HG02642 (cell line): ENCODE measurements around the gene IL18R1.
A peak's percentile ranks its signal among the peaks of the same experiment; 100 is the strongest.

Experiments
- ATAC-seq: cut with Tn5 transposase; IDR thresholded peaks from one replicate; pipeline ENCODE4 v1.9.1; 2021; ENCODE audit warnings: mild to moderate bottlenecking; ENCODE audit not compliant: unreplicated experiment, poor library complexity

Gene IL18R1

DNA sequence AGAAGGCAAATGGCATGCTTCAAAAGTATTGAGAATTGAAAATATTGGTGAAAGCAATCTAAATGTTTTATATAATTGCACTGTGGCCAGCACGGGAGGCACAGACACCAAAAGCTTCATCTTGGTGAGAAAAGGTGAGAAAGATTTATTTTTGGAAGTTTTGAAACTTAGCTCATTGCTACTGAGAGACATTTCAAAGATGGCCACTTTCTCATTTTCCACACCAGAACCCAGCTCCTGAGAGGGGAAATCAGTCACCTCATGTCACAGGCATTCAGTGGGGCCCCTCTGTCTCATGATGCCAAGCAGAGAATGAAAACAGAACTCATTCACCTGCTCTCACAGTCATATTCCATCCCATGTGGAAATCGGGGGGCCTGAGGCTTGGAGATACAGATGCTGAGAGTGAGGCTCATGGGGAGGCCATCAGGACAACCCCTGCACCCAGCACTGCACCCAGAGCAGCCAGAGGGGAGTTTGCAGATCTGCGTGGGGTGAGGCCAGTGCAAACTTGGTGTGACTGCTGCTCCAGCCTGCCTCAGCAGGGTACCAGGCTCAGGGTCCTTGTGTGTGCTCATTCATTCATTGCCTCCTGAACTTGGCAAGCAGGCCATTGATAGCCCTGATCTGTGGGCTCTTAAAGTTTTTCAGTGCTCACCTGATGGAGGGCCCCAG lies 31.4 kb downstream of the IL18R1 start:
- ATAC-seq, result peak; percentile 31

DNA sequence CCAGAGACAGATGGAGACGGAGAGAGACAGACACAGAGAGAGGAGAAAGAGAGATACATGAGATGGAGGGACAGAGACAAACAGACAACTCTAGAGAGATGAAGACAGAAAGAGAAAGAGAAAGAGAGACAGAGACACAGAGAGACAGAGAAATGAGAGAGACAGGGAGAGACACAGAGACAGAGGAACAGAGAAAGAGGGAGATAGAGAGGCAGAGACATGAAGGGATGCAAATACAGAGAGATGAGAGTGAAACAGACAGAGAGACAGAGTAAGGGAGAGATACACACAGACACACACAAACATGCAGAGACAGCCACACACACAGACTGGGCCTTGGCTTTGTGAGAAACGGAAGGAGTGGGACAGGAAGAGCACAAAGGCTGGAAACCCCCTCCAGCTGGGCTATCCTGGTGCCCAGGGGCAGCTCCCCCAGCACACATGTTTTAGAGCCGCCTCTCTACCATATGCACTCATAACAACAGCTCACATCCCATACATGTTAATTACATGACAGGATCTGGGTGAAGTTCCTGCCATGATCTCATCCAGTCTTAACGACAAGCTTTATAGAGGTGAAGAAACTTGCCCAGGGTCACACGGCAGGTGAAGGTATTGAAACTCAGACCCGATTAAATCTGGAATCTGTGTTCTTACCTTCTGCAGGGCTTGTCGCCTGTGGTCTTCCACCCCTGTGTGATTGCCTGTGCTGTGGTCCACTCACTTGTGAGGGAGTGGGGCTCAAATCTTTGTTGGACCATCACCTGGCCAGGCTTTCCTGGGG lies 32.4 kb downstream of the IL18R1 start:
- ATAC-seq, result peak; percentile 72

DNA sequence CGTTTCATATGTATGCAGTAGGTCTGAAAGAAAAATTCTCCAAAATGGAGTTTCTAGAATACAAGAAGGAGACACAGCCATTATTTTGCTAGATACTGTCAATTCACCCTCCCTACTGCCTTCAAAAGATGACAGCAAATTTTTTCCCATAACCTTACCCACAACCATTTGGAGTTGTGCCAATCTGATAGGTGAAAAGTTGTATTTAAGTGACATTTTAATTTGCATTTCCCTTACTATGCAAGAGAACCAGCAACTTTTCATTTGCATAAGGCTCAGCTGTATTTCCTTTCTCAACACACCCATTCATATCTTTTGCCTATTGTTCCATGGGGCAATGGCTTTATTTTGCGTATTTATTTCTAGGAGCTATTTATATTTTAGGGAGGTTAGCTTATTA lies 36.0 kb downstream of the IL18R1 start:
- no peak for ATAC-seq

DNA sequence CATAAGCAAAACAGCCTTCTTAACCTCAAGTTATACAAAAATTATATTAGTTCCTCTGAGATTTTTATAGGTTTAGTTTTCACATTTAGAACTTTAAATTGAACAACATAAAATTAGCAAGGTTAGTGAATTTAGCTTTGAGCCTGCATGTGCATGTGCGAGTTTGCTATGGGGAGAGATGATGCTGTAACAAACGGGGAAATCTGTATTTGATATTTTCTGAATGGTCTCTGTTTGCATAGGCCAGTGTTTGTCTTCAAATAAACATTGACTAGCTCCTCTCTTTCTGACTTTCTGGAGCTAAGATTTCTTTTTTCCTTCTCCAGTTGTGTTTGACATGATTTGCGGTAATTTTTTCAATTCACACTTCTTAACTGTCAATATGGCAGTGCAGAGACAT lies 36.5 kb downstream of the IL18R1 start:
- no peak for ATAC-seq

DNA sequence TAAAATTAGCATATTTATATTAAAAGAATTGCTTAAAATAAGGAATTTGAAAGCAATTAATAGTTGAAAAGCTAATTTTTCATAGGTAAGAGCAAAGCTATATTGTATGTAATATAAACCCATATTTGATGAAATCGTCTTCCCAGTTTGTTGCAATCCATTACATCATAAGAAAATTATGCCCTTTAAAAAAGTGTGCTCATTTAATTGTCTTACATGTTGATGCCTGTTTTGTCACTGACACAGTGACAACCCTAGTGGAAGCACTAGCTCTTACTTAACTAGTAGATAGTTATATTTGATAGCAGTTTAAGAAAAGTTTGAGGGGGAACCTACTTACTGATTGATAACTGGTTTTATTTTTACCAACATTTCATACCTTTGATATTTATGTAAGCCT lies 37.3 kb downstream of the IL18R1 start:
- no peak for ATAC-seq

DNA sequence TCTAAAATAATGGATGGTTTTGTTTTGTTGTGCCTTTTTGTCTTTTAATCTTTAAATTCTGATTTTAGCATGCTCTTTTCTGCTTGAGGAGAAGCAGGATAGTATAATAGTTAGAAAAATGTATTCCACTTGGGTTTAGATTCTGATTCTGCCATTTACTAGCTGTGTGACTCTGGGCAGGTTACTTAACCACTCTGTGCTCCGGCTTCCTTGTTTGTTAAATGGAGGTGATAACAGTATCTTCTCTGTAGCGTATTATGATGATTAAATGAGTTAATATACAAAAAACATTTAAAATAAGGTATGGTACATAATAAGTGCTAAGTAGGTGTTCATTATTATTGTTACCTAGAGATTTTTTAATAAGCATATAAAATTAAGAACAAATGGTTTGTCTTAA lies 40.4 kb downstream of the IL18R1 start:
- no peak for ATAC-seq

DNA sequence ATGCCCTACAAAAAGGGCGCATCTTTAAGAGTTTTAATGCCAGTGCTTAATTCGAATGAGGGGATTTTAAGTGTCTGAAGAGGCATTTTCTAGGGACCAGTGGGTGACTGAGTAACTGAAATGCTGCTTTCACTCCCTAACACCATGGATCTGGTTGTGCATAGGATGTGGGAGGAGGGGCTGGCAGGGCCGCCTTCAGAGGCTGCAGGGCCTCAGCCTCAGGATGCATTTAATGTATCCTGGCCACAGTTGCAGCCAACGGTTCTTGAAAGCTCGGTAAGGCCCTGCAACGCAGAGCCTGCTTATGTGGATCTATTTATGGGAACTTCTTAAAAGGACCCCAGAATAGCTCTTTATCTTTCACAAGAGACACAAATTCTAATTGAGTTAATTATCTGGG lies 41.6 kb downstream of the IL18R1 start:
- ATAC-seq, result no peak

DNA sequence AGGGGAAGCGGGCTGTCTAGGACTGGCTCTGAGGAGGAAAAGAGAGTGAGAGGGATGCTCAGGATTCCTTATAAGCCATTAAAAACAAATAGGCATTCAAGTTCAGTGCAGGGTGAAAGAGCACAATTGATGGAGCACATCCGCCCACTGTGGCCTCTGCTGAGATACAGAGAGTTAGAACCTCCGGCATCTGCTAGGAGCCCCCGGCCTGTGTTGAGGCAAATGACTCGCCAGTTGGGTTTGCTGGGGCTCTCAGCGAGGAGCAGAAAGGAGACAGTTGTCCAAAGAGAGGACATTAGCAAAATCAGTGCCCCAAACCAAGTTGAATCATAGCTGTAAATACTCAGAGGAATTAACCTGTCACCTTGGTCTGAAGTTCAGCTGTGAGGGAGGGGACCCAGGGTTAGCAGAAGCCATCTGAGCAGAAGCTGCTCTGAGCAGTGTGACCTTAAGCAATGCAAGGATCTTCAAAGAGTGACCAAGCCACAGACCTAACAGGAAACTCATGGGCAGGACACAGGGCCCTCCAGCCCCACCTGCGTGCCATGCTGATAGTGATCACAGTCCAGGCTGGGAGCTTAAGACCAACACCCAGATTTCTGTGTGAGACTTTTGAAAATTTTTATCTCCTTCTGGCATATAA lies 44.0 kb downstream of the IL18R1 start:
- ATAC-seq, result no peak

DNA sequence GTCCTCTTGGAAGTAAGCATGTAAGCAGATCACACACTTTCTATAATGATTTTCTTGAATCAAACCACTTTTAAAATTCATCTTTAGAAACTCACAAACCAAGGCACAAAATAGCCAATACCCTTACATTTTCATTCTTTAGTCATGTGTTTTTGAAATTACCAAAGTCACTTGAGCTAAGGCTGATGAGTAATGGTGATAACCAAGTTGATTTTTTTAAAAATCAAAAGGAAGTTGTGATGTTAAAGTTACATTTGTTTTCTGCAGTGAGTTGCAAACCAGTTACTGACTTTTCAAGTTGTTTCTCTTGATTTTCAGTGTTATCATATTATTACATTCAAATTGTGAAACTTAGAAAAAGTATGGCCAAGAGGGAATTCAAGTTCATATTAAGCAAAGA lies 45.9 kb downstream of the IL18R1 start:
- ATAC-seq, result no peak

DNA sequence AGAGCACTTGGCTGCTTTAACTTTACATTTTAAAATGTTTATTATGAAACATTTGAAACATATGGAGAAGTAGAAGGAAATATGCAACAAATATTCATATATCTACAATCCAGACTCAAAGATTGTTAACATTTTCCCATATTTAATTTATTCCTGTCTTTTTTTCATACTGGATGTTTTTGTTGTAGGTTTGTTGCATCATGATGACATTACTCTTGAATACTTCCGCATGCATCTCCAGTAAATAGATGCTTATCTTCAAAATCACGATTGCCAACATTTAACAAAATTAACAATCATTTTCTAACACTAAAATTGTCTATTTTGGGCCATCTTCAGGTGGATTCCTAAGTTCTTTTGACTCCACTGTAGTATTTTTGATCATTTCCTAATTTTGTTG lies 46.3 kb downstream of the IL18R1 start:
- no peak for ATAC-seq

DNA sequence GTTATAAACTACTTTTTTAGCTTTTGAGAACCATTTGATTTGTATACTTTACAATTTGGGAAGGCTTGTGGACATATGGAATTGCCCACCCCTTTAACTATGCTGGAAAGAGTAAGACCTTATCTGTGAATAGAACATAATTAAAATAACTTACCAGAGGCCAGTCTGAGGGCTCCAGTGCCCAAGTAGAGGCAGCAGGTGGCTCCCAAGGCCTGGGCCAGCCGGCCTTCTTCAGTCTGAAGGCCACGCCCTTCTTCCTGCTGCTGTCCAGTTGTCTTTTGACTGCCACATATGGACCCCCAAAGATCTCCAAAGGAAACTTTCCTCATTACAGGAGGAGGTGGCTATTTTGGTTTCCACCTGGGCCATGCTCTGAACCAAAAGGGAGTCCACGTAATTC lies 55.4 kb downstream of the IL18R1 start:
- ATAC-seq, result no peak

DNA sequence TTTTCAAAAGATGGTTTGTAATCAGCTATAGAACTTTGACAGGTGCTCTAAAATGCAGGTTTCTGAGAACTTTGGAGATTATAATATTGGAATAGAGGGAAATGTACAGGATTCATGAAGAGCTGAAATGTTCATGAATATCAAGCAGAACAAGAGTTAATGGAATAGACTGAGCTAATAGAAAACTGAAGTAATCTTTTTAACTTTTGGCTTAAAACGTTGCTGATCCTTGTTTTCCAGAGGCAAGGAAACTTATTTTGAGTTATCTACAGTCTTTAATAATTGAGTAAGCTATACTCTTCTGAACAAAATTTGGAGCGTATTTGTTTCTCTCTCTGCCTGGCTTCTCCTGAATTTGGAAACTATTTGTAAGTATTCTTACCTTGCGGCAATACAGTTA lies 56.6 kb downstream of the IL18R1 start:
- ATAC-seq, result no peak

DNA sequence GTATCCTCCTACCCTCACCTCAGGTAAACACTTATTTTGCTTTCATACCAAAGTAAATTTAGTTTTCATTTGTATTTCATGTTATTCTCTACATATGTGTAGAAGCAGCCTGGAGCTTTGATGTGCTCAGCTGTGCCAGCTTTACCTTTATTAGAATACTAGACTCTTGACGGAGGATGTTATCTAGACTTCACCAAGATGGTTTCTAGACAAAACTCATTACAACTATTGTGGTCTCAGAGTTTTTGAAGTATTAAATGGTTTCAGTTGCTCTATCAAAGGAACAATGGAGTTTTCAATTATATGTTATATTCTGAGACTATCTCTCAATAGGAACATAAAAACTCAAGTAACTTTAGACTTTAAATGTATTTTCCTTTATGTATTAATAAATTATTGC lies 62.4 kb downstream of the IL18R1 start:
- ATAC-seq, result peak; percentile 42

DNA sequence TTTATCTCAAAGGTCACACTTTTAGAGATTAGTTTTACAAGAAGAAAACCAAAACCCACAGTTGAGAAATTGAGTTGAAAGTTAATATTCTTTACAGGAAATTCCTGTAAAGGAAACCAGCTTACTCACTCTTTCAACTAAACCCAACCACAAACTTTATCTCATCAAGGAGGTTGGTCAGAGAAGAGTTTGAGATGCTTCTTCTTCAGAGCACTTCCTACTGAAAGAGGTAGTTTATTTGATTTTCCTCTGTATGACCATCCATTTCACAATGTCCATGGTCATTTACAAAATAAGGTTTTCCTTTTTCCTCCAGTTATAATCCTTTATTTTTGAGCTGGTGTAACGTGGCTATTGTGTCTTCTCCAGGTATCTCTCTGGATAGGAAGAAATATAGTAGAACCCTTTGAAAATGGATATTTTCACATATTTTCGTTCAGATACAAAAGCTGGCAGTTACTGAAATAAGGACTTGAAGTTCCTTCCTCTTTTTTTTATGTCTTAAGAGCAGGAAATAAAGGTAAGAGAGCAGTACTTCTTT lies 62.9 kb downstream of the IL18R1 start:
- peak; percentile 67 for ATAC-seq

DNA sequence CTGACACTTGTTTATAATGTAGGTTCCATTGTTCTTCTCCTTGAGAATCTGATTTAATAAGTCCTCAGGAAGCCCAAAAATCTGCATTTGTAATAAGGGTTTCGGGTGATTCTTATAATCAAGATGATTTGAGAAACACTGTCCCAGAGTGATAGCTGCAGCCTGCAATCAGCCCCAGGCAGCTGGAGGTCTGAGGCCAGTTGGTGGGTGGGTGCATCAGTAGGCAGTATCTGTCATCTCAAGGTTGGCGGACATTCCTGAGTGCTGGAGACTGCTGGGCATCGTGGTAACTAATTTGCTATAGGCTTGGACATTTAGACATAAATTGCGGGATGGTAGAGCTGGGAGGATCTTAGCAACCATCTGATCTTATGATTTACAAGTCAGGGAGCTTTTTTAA lies 64.7 kb downstream of the IL18R1 start:
- no peak for ATAC-seq

DNA sequence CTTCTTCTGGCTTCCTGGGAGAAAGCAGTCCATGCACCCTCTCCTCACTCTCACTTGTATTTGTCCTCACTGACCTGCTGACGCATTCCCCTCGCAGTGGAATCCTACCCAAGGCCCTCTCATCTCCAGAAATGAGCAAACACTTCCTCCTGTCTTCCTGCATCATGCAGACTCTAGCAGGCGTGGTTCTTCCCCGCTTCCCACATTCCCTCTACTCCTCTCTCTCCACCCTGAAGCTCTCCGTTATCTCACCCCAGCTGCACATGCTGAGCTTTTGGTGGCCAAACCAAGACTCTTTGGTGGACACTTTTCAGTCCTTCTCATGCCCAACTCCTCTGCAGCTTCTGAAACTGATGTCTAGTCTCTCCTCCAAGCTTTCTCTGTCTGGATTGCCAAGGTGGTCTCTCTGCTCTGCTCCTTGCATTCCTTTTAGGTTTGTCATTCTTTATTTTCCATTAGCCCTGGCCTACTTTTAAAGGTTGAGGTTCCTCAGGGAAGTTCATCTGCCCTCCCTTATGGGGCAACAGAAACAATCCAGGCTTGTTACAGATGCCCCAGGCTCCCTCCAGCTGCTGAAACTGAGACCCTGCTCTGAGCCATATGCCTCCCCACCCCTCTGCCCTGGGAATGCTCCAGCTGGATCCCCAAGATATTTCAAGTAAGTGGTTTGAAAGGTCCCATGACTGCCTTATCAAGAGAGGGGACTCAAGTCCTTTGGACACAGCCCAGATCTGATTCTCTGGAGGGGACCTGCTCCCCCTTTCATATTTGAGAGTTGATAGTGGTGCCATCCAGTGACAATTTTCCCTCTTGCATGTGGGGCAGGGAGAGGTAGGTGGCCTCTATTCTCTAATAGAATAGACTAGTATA lies 66.5 kb downstream of the IL18R1 start:
- no peak for ATAC-seq

DNA sequence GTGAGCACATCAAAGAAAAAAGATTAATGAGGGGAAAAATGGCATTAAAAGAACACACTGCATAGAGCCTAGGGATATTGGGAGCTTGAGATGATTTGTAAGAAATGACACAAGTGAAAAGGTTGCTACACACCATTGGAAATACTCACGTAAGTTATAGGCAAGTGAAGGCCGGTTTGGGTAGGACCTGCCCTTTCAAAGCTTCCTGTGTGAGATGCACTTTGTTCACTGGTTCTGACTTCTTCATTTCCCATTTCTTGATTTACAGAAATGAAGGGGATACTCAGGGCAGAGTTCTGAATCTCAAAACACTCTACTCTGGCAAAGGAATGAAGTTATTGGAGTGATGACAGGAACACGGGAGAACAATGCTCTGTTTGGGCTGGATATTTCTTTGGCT lies 67.3 kb downstream of the IL18R1 start, which contains the start of gene IL18RAP:
TSS of gene IL18RAP (plus strand) at position 251 of the 400 bp plus-strand sequence. CDS start at position 369, 118 bp downstream.
- no peak for ATAC-seq

DNA sequence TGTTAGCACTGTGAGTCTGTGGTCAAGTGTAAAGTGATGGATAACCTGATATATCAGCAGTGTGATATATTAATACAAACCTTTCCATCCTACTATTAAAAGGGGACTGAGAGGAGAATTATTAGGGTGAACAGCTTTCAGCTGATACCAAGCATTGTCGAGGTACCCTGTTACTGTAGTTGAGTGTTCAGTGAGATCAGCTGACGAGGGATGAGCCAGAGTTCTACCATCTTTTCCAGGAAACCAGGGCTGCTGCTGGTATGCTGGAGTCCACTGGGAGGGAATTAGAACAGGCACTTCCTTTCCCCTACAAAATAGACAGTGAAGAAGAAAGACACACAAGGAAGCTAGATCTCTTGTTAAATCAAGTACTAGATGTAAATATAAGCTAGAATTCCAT lies 67.8 kb downstream of the IL18R1 start:
- ATAC-seq, result no peak

DNA sequence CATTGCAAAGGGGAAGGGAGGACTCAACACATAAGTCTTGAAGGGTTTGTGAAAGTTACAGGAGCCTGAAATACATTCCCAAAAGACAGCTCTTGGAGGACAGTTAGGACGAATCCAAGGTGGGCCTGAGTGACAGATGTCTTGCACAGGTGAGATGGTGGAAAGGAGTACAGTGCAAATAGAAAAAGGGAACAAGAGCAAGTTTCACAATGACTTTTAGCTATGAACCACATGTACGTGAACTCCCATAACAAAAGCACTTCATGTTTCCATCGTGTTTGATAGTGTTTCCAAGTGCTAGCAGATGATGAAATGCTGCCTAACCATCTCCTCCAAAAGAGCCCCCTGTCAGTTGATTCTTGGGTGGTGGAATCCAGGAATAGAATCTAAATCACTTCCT lies 69.2 kb downstream of the IL18R1 start:
- peak; percentile 84 for ATAC-seq

DNA sequence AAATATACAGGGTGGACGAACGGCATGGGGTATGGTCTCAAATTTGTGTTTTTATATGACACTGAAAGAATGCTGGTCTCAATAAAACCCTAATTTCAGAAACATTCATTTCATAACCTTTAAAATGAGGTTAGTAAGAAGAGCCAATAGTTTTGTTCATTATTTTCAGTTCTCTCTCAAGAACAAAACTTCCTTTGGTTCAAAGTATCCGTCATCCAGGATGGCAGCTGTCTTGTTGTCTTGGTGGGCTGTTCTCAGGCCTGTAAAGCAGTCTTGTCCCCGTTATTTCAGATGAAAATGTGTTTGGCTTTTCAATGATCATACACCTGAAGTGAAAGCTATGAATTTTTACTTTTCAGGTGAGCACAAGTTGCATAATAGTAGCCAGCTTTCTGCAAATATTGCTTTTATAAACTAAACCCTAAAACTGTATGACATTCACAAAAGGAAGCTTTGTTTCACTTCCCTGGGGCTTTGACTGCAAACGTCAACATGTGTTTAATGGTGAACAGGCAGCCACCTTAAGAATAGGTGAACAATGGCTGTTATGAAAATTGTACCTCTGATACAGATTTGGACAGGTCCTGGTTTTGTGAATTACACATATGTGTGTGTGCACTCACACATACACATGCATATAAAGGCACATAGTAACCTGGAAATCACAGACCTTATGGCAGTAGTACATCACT lies 70.0 kb downstream of the IL18R1 start:
- no peak for ATAC-seq
